ENCODE results near the gene CEP85L.

CEP85L gene
- long read RNA-seq, full-length matches to known transcripts, result 9 of 31 reads
- long read RNA-seq, partial matches to known transcripts, result 16 of 31 reads
- long read RNA-seq, other reads (novel, unspliced or antisense), result 6 of 31 reads

DNA sequence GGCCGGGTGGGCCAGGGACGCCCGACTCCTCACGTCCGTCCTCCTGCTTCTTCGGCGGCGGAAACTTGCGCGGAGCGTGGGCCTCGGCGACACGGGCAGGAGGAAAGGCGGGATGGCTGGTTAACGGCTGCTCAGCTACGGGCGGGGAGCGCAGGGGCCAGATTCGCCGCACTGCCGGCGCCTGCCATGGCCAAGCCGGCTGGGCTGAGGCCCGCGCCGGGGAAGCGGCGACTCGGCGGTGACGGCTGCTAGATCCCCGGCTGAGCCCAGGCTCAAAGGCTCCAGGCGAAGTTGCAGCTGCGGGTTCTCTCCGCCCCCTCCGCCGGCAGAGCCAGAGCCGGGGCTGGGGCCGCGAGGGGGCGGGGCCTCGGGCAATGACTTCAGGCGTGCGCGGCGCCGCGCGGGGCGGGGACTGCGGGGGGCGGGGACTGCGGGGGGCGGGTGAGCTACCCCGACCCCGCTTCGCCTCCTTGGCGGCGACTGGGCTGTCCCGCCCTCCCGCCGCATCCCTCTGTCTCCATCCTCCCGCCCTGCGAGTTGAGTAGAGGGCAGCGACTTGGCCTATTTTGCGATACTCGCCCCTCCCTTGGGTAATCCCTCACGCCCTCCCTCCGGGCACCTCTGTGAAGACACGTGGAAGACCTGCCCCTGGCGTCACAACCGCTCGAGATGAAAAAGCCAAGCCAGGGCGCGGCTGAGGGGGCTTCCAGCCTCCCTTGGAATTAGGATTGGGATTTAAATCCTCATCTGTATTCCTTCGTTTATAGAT lies at the start of gene CEP85L:
TSS of gene CEP85L (minus strand) at position 310 of the 769 bp plus-strand sequence. CDS start 322 bp downstream, outside the sequence.
- no peak within 1 kb of the TSS for H3K27ac ChIP-seq (replicated peaks)

DNA sequence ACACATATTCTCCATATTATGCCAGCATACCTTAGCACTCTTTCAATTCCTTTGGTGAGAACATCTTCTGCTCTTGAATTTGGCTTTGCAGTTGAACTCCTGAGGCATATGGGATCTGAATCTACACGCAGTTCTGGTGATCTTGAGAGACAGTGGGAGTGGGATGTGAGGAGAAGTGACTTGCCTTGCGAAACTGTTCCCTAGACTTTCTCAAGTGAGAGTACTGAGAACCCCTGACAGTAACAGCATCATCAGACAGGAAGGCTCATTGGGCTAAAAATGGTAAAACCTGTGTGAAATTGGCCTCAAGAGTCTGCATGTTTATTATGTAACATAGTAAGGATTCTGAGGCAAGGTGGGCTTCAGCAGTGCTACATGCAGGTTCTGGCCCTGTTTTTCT lies 49.1 kb upstream of the CEP85L start:
- Histone ChIP-seq H3K27me3 (ENCODE audit: insufficient read depth, poor library complexity, severe bottlenecking) (peaks cover 3% of the 10 kb centered on the region), H3K4me3 (replicated peaks; ENCODE audit: insufficient read depth, low read length) (no peak overlapping the region), H3K27ac (replicated peaks) (no peak overlapping the region)
- TF ChIP-seq GABPA (IDR thresholded peaks at IDR 0.05; ENCODE audit: low read depth) (no peak), SPI1 (IDR thresholded peaks at IDR 0.05; ENCODE audit: borderline replicate concordance, low read depth) (no peak), REST (IDR thresholded peaks at IDR 0.05; ENCODE audit: insufficient replicate concordance, low read depth) (no peak), POLR2AphosphoS5 (IDR thresholded peaks at IDR 0.05; ENCODE audit: low read depth) (no peak)
- TF ChIP-seq, protein P1, sequence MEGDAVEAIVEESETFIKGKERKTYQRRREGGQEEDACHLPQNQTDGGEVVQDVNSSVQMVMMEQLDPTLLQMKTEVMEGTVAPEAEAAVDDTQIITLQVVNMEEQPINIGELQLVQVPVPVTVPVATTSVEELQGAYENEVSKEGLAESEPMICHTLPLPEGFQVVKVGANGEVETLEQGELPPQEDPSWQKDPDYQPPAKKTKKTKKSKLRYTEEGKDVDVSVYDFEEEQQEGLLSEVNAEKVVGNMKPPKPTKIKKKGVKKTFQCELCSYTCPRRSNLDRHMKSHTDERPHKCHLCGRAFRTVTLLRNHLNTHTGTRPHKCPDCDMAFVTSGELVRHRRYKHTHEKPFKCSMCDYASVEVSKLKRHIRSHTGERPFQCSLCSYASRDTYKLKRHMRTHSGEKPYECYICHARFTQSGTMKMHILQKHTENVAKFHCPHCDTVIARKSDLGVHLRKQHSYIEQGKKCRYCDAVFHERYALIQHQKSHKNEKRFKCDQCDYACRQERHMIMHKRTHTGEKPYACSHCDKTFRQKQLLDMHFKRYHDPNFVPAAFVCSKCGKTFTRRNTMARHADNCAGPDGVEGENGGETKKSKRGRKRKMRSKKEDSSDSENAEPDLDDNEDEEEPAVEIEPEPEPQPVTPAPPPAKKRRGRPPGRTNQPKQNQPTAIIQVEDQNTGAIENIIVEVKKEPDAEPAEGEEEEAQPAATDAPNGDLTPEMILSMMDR (IDR thresholded peaks at IDR 0.05; ENCODE audit: insufficient read depth, low read length), result no peak
- no peak for DNase-seq (ENCODE audit: low read depth in 1 of 2, low spot score in 1 of 2)

More for the DNA sequence above, at the start of gene CEP85L:
- Histone ChIP-seq H3K27me3 (ENCODE audit: insufficient read depth, poor library complexity, severe bottlenecking) (peaks cover 35% of the 10 kb centered on the region), H3K4me3 (replicated peaks; ENCODE audit: insufficient read depth, low read length) (peak within 1 kb of the TSS; percentile 52)
- DNase-seq (ENCODE audit: low read depth in 1 of 2, low spot score in 1 of 2), result peak in 1 of 2 experiments; percentile 71
- TF ChIP-seq POLR2AphosphoS5 (IDR thresholded peaks at IDR 0.05; ENCODE audit: low read depth) (no peak), GABPA (IDR thresholded peaks at IDR 0.05; ENCODE audit: low read depth) (no peak), SPI1 (IDR thresholded peaks at IDR 0.05; ENCODE audit: borderline replicate concordance, low read depth) (no peak), REST (IDR thresholded peaks at IDR 0.05; ENCODE audit: insufficient replicate concordance, low read depth) (no peak)
- TF ChIP-seq, protein P1 (IDR thresholded peaks at IDR 0.05; ENCODE audit: insufficient read depth, low read length), result no peak

- Histone ChIP-seq H3K4me3 (replicated peaks; ENCODE audit: insufficient read depth, low read length) (no peak overlapping the region), H3K27ac (replicated peaks) (no peak overlapping the region), H3K27me3 (ENCODE audit: insufficient read depth, poor library complexity, severe bottlenecking) (no peaks in the 10 kb centered on the region)
- no peak for DNase-seq (ENCODE audit: low read depth in 1 of 2, low spot score in 1 of 2)
- TF ChIP-seq GABPA (IDR thresholded peaks at IDR 0.05; ENCODE audit: low read depth), result no peak
- TF ChIP-seq, protein P1 (IDR thresholded peaks at IDR 0.05; ENCODE audit: insufficient read depth, low read length), result no peak
- no peak for TF ChIP-seq POLR2AphosphoS5 (IDR thresholded peaks at IDR 0.05; ENCODE audit: low read depth)
- no peak for TF ChIP-seq SPI1 (IDR thresholded peaks at IDR 0.05; ENCODE audit: borderline replicate concordance, low read depth)
- TF ChIP-seq REST (IDR thresholded peaks at IDR 0.05; ENCODE audit: insufficient replicate concordance, low read depth), result no peak
Measured at GRCh38 chr6:118697554-118697953, 46.2 kb upstream of the CEP85L start.
